ENCODE data around the gene POLR1B. TPM values are rescaled to one million over a fixed set of nuclear protein-coding genes. Genes with fewer than 3 reads are reported as not detected.
"Not testable (repeated sequence)": the region's sequence is repeated elsewhere in the genome, so short reads cannot be mapped to it uniquely, and the experiment has no call there.

Gene POLR1B
- total RNA-seq, 2 donors from 2014 or later: 12.5 to 30.8 TPM

- H3K4me1 ChIP-seq (ENCODE audit: control insufficient read depth in 1 of 2, low read depth in 2 of 2): peaks cover 8 to 19% of the 10 kb centered on the region in 2 donors
- H3K9me3 ChIP-seq: no peaks in the 10 kb centered on the region
- H3K36me3 ChIP-seq: no peaks in the 10 kb centered on the region
- peak overlapping the region; percentile 85 for H3K4me3 ChIP-seq
- H3K27me3 ChIP-seq (replicated peaks; ENCODE audit: insufficient read depth): no peaks in the 10 kb centered on the region
- DNase-seq (ENCODE audit: low spot score) (no peak), ATAC-seq (ENCODE audit: insufficient number of reproducible peaks, low FRiP score, low read depth) (no peak)
- H3K27ac ChIP-seq: no peak overlapping the region
- TF ChIP-seq CTCF (IDR thresholded peaks at IDR 0.05): no peak
Observed at GRCh38 chr2:112542984-112543661, 858 bp downstream of the POLR1B start.

- no peaks in the 10 kb centered on the region for H3K27me3 ChIP-seq (replicated peaks; ENCODE audit: insufficient read depth)
- no peaks in the 10 kb centered on the region for H3K9me3 ChIP-seq
- H3K4me1 ChIP-seq (ENCODE audit: control insufficient read depth in 1 of 2, low read depth in 2 of 2): peaks cover 8 to 12% of the 10 kb centered on the region in 2 donors
- ATAC-seq (ENCODE audit: insufficient number of reproducible peaks, low FRiP score, low read depth) (no peak), DNase-seq (ENCODE audit: low spot score) (no peak)
- H3K27ac ChIP-seq: no peak overlapping the region
- no peak for TF ChIP-seq CTCF (IDR thresholded peaks at IDR 0.05)
- H3K36me3 ChIP-seq: peaks cover 15% of the 10 kb centered on the region
- H3K4me3 ChIP-seq: no peak overlapping the region
Observed at GRCh38 chr2:112547333-112547732, 5.1 kb downstream of the POLR1B start.

- Histone ChIP-seq H3K9me3 (no peaks in the 10 kb centered on the region), H3K36me3 (peaks cover 21% of the 10 kb centered on the region), H3K4me3 (no peak overlapping the region), H3K4me1 (ENCODE audit: control insufficient read depth in 1 of 2, low read depth in 2 of 2) (peaks cover 0 to under 1% of the 10 kb centered on the region in 2 donors), H3K27ac (no peak overlapping the region), H3K27me3 (replicated peaks; ENCODE audit: insufficient read depth) (no peaks in the 10 kb centered on the region)
- ATAC-seq (ENCODE audit: insufficient number of reproducible peaks, low FRiP score, low read depth): no peak
- DNase-seq (ENCODE audit: low spot score): no peak
- TF ChIP-seq CTCF (IDR thresholded peaks at IDR 0.05): no peak
Observed at GRCh38 chr2:112548980-112549379, 6.7 kb downstream of the POLR1B start.

GRCh38 chr2:112566104-112566503 lies 23.8 kb downstream of the POLR1B start:
- no peak overlapping the region for H3K4me3 ChIP-seq
- H3K36me3 ChIP-seq: peaks cover 64% of the 10 kb centered on the region
- H3K9me3 ChIP-seq: no peaks in the 10 kb centered on the region
- ATAC-seq (ENCODE audit: insufficient number of reproducible peaks, low FRiP score, low read depth) (no peak), DNase-seq (ENCODE audit: low spot score) (no peak)
- no peak for TF ChIP-seq CTCF (IDR thresholded peaks at IDR 0.05)
- H3K27me3 ChIP-seq (replicated peaks; ENCODE audit: insufficient read depth): no peaks in the 10 kb centered on the region
- no peaks in the 10 kb centered on the region for H3K4me1 ChIP-seq (ENCODE audit: control insufficient read depth in 1 of 2, low read depth in 2 of 2)
- no peak overlapping the region for H3K27ac ChIP-seq

GRCh38 chr2:112566508-112566907 lies 24.2 kb downstream of the POLR1B start:
- not testable (repeated sequence) for H3K27me3 ChIP-seq (replicated peaks; ENCODE audit: insufficient read depth); ATAC-seq (ENCODE audit: insufficient number of reproducible peaks, low FRiP score, low read depth); H3K27ac ChIP-seq; H3K4me3 ChIP-seq; H3K4me1 ChIP-seq (ENCODE audit: control insufficient read depth in 1 of 2, low read depth in 2 of 2); DNase-seq (ENCODE audit: low spot score); H3K9me3 ChIP-seq
- H3K36me3 ChIP-seq: peaks cover 64% of the 10 kb centered on the region

GRCh38 chr2:112572005-112572404 lies 29.7 kb downstream of the POLR1B start:
- peaks cover 66% of the 10 kb centered on the region for H3K36me3 ChIP-seq
- no peaks in the 10 kb centered on the region for H3K9me3 ChIP-seq
- no peaks in the 10 kb centered on the region for H3K4me1 ChIP-seq (ENCODE audit: control insufficient read depth in 1 of 2, low read depth in 2 of 2)
- no peak overlapping the region for H3K4me3 ChIP-seq
- H3K27ac ChIP-seq: no peak overlapping the region
- ATAC-seq (ENCODE audit: insufficient number of reproducible peaks, low FRiP score, low read depth) (no peak), DNase-seq (ENCODE audit: low spot score) (no peak)
- H3K27me3 ChIP-seq (replicated peaks; ENCODE audit: insufficient read depth): no peaks in the 10 kb centered on the region
- no peak for TF ChIP-seq CTCF (IDR thresholded peaks at IDR 0.05)

All from thoracic aorta (tissue), 2 donors.